Breast epithelium (tissue), 4 donors: Measurements from ENCODE around the gene RINT1. TPM values are rescaled to one million over a fixed set of nuclear protein-coding genes. Genes with fewer than 3 reads are reported as not detected.

Experiments
- DNase-seq, 2 donors: peaks; one replicate each; pipeline ENCODE4 v3.0.0-alpha.2; 2019; ENCODE audit warnings: low spot score in 2 of 2
- H3K27ac ChIP-seq, 2 donors: fragments of 200-600 bp; sonication (generic) in 1 of 2; one replicate each; pipeline ENCODE4 v1.5.1; 2016 to 2019; ENCODE audit warnings: mild to moderate bottlenecking in 1 of 2
- H3K27me3 ChIP-seq, 2 donors: fragments of 200-600 bp; sonication (generic) in 1 of 2; one replicate each; pipeline versions ENCODE4 v1.5.1 to v1.6.0; 2017 to 2019; ENCODE audit warnings: control low read depth in 1 of 2, mild to moderate bottlenecking in 1 of 2
- H3K36me3 ChIP-seq: fragments of 200-600 bp; one replicate; pipeline ENCODE4 v1.5.1; 2019
- H3K4me1 ChIP-seq, 2 donors: fragments of 200-600 bp; sonication (generic); one replicate each; pipeline ENCODE4 v1.5.1; 2016 to 2019; ENCODE audit warnings: control low read depth in 1 of 2
- H3K4me3 ChIP-seq, 3 donors: fragments of 200-600 bp; sonication (generic); 1 replicate in 2 of 3; 2 replicates in 1 of 3; pipeline ENCODE4 v1.5.1; 2016 to 2019; ENCODE audit warnings: mild to moderate bottlenecking in 3 of 3, moderate library complexity in 2 of 3
- H3K9me3 ChIP-seq, 2 donors: fragments of 200-600 bp; sonication (generic) in 1 of 2; one replicate each; pipeline ENCODE4 v1.5.1; 2016 to 2019; ENCODE audit warnings: control low read depth in 1 of 2
- POLR2A ChIP-seq: fragments of 450-650 bp; IDR thresholded peaks from one replicate; pipeline ENCODE4 v1.6.1; 2016; ENCODE audit warnings: antibody characterized with exemption, mild to moderate bottlenecking, moderate library complexity
- POLR2AphosphoS5 ChIP-seq, 3 donors: sonication (generic); formaldehyde crosslinking; IDR thresholded peaks; one replicate each; pipeline ENCODE4 v1.6.1; 2017; ENCODE audit warnings: antibody characterized with exemption in 3 of 3
- intact Hi-C: fragments of 100-400 bp; cut with DNase I; formaldehyde crosslinking; loops from one replicate; pipeline ENCODE4 v1.15.1; 2023; ENCODE audit warnings: low total_unique reads
- total RNA-seq, 3 donors: library from RNA; depleted of rRNA; stranded (reverse); fragments of >200 nt; gene quantifications; one replicate each; pipeline ENCODE4 v1.1.0, GENCODE V29; 2016
- TF ChIP-seq, protein P1 (sequence below), 3 donors: fragments of 450-650 bp; IDR thresholded peaks; one replicate each; pipeline ENCODE4 v1.5.1; 2016 to 2017; ENCODE audit warnings: antibody characterized with exemption in 3 of 3, mild to moderate bottlenecking in 3 of 3, moderate library complexity in 3 of 3

RINT1 gene
- total RNA-seq, 3 donors from 2014 or later, result 15.7 to 19.9 (median 17.7) TPM

DNA sequence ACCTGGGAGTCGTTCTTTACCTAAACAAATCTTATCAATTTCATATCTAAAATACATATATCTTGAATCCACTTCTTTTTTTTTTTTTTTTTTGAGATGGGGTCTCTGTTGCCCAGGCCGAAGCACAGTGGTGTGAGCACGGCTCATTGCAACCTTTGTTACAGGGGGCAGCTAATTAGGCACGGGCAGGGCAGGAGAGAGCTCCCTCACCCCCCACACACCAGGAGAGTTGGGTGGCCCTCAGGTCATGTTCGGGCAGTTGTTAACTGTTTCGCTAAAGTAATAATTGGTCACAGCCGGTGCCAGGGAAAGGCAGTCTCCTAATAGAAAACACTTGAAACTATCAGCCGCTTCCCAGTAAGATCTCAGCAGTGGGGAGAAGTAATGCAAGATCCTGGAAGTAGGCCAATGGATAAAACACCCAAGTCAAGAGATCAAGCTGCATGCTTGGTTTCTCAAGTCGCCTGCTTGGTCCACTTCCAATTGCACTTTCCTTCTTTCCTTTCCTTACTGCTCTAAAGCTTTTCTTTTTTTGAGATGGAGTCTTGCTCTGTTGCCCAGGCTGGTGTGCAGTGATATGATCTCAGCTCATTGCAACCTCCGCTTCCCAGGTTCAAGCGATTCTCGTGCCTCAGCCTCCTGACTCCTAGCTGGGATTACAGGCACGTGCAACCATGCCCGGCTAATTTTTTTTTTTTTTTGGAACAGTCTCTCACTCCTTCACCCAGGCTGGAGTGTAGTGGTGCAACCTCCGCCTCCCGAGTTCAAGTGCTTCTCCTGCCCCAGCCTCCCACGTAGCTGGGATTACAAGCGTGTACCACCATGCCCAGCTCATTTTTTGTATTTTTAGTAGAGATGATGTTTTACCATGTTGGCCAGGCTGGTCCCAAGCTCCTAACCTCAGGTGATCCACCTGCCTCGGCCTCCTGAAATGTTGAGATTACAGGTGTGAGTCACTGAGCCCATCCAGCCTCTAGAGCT is 70.6 kb downstream of the RINT1 start:
- intact Hi-C loops, result no loop called here
- Histone ChIP-seq H3K27ac (no peak overlapping the region), H3K9me3 (no peaks in the 10 kb centered on the region), H3K4me1 (no peaks in the 10 kb centered on the region), H3K27me3 (no peaks in the 10 kb centered on the region), H3K4me3 (no peak overlapping the region), H3K36me3 (no peaks in the 10 kb centered on the region)
- DNase-seq, result no peak
- TF ChIP-seq POLR2AphosphoS5 (IDR thresholded peaks at IDR 0.05) (no peak), POLR2A (no peak)
- TF ChIP-seq, protein P1, sequence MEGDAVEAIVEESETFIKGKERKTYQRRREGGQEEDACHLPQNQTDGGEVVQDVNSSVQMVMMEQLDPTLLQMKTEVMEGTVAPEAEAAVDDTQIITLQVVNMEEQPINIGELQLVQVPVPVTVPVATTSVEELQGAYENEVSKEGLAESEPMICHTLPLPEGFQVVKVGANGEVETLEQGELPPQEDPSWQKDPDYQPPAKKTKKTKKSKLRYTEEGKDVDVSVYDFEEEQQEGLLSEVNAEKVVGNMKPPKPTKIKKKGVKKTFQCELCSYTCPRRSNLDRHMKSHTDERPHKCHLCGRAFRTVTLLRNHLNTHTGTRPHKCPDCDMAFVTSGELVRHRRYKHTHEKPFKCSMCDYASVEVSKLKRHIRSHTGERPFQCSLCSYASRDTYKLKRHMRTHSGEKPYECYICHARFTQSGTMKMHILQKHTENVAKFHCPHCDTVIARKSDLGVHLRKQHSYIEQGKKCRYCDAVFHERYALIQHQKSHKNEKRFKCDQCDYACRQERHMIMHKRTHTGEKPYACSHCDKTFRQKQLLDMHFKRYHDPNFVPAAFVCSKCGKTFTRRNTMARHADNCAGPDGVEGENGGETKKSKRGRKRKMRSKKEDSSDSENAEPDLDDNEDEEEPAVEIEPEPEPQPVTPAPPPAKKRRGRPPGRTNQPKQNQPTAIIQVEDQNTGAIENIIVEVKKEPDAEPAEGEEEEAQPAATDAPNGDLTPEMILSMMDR (IDR thresholded peaks at IDR 0.05), result no peak

DNA sequence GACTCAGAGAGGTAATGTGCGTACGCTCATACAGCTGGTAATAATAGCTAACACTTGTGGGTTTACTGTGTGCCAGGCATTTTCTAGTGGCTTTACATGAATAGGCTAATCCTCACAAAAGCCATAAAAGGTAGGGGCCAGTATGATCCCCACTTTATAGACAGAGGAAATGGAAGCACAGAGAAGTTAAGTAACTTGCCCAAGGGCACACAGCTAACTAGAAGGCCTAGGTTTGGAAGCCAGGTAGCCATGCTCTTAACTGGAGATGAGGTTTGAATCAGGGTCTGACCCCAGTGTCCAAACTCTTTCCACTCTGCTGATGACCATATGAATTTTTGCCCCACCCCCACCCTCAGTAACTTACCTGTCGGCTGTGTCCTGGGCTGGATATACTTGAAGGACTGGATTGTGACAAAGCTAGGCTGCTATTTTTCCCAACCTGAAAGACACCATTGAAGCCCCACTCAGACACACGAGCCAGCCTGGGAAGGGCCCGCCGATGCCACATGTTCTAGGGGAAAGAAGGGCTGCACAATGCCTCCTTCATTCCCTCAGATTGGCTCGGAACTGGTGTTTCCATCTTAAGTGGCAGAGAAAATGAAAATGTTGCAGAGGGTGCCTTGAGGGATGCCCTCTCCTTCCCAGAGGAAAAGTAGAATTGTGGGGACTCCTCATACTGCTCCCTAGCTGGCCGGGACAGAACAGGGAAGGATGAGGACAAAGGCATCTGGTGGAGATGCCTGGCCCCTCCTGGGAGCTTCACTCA is 78.3 kb downstream of the RINT1 start:
- H3K27ac ChIP-seq, result no peak overlapping the region
- H3K4me3 ChIP-seq, result no peak overlapping the region
- TF ChIP-seq, protein P1 (IDR thresholded peaks at IDR 0.05), result no peak
- no peak for TF ChIP-seq POLR2AphosphoS5 (IDR thresholded peaks at IDR 0.05)
- TF ChIP-seq POLR2A, result no peak
- H3K4me1 ChIP-seq, result no peaks in the 10 kb centered on the region
- no peak for DNase-seq
- H3K36me3 ChIP-seq, result no peaks in the 10 kb centered on the region
- intact Hi-C loops, result no loop called here
- H3K27me3 ChIP-seq, result no peaks in the 10 kb centered on the region
- H3K9me3 ChIP-seq, result no peaks in the 10 kb centered on the region

DNA sequence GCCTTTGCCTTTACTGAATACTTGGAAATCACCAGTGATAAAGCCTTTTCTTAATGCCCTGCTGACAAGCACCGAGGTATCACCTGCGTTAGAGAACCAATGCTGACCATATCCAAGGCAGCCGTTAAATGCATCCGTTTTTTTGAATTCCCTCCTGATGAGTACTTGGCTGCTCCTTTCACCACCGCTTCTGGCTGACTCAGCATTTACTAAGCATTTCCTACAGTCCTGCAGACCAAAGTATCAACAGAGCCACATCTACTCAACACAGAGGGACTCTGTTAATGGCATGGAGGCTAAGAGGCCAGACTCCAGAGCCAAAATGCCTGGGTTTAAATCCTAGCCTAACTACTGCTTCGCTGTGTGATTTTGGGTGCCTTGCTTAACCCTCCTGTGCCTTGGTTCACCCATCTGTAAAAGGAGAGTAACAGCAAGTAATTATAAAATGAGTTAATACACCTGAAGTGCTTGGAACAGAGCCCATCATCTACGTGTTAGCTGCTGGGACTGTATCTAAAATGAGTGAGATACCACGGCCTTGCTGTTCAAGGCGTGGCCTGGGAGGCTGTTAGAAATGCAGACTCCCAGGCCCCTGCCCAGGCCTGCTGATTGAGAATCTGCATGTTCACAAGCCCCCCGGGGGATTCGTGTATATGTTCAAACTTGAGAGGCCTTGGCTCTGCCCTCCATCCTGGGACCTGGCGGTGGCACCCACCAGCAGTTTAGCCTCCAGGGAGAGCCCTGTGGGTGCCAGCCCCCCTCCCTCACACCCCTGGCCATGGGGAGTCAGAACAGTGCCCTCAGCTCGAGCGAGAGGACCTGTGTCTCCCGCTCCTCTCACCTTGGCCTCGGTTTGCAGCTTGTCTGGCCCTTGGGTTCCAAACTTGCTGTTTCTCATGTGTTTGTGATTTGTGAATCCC is 80.1 kb downstream of the RINT1 start:
- TF ChIP-seq POLR2A (no peak), POLR2AphosphoS5 (IDR thresholded peaks at IDR 0.05) (no peak)
- TF ChIP-seq, protein P1 (IDR thresholded peaks at IDR 0.05), result no peak
- Histone ChIP-seq H3K27ac (no peak overlapping the region), H3K4me1 (no peaks in the 10 kb centered on the region), H3K4me3 (no peak overlapping the region), H3K27me3 (no peaks in the 10 kb centered on the region), H3K36me3 (no peaks in the 10 kb centered on the region), H3K9me3 (no peaks in the 10 kb centered on the region)
- intact Hi-C loops, result no loop called here
- DNase-seq, result no peak

DNA sequence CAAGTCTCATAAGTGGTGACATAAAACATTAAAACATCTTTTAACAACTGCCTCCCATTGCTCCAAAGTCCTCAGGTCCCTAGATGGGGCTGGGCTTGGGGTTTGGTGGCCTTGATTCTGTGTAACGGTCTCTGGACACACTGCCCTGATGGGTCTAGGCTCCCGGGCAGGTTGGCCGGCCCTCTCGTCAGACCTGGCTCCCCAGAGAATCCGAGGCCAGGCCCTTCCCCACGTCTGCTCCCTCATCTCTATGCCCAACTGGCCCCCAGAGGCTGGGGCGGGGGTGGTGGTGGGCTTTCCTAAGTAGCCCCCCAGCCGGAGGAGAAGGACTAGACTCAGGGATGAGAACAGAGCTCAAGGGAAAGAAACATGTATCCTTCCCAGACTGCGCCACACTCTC is 80.8 kb downstream of the RINT1 start:
- TF ChIP-seq, protein P1 (IDR thresholded peaks at IDR 0.05), result no peak
- TF ChIP-seq POLR2A (no peak), POLR2AphosphoS5 (IDR thresholded peaks at IDR 0.05) (no peak)
- no peak for DNase-seq
- H3K4me1 ChIP-seq, result no peaks in the 10 kb centered on the region
- H3K27ac ChIP-seq, result no peak overlapping the region
- intact Hi-C loops, result no loop called here
- H3K36me3 ChIP-seq, result no peaks in the 10 kb centered on the region
- H3K27me3 ChIP-seq, result no peaks in the 10 kb centered on the region
- no peak overlapping the region for H3K4me3 ChIP-seq
- H3K9me3 ChIP-seq, result no peaks in the 10 kb centered on the region
